NCI-H774 (cell line): ENCODE data around the gene FOXN1.
"Not testable (repeated sequence)": the region's sequence is repeated elsewhere in the genome, so short reads cannot be mapped to it uniquely, and the experiment has no call there.

Experiments used
- DNase-seq: peaks from one replicate; lab custom pipeline; 2025; lab: John Stamatoyannopoulos, UW

The FOXN1 gene, protein sequence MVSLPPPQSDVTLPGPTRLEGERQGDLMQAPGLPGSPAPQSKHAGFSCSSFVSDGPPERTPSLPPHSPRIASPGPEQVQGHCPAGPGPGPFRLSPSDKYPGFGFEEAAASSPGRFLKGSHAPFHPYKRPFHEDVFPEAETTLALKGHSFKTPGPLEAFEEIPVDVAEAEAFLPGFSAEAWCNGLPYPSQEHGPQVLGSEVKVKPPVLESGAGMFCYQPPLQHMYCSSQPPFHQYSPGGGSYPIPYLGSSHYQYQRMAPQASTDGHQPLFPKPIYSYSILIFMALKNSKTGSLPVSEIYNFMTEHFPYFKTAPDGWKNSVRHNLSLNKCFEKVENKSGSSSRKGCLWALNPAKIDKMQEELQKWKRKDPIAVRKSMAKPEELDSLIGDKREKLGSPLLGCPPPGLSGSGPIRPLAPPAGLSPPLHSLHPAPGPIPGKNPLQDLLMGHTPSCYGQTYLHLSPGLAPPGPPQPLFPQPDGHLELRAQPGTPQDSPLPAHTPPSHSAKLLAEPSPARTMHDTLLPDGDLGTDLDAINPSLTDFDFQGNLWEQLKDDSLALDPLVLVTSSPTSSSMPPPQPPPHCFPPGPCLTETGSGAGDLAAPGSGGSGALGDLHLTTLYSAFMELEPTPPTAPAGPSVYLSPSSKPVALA

DNA sequence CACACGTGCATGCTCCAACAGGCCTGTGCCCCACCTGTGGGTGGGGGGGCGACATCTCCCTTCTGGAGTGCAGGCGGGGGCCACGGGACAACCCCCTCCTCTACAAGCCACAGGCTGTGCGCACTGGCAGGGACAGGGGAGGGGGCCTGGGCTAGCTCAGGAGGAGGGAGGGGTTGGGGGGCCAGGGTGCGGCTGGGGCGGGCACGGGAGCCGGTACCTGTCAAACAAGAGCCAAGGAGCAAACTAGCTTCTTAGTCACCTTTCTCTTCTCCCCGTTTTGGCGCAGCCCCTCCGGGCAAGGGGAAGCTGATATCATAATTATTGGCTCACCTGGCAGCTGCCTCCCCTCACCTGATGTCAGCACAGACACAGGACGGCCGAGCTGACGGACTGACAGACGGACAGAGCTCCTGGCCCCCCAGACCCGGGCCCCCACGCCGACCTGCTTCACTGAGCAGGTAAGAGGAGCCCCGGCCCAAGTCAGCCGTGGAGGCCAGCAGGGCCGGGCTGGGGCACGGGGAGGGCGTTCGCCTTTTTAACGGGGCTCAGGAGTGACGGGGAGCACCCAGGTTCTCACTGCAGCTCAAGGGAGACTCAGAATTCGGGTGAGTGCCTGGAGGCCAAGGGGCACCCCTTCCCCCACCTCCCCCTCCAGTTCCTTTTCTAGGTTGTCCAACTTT, at the start of gene FOXN1:
FOXN1 (plus strand) TSS at position 363 of the 680 bp plus-strand sequence. CDS start 17,622 bp downstream, outside the sequence.
- no peak for DNase-seq

DNA sequence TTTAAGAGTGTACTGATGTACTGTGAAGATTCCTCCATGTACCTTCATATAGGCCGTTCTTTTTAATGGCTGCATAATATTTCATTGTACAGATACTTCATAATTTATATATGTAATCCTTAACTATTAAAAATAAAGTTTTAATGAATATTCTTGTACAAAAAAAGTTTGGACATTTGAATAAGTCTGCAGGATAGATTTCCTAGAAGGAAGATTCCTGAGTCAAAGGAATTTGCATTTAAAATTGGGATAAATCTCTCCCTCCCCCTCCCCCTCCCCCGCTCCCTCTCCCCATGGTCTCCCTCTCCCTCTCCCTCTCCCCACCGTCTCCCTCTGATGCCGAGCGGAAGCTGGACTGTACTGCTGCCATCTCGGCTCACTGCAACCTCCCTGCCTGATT, 48.3 kb upstream of the FOXN1 start:
- no peak for DNase-seq

DNA sequence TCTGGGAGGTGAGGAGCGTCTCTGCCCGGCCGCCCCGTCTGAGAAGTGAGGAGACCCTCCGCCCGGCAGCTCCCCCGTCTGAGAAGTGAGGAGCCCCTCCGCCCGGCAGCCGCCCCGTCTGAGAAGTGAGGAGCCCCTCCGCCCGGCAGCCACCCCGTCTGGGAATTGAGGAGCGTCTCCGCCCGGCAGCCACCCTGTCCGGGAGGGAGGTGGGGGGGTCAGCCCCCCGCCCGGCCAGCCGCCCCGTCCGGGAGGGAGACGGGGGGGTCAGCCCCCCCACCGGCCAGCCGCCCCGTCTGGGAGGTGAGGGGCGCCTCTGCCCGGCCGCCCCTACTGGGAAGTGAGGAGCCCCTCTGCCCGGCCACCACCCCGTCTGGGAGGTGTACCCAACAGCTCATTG, 47.3 kb upstream of the FOXN1 start:
- not testable (repeated sequence) for DNase-seq

DNA sequence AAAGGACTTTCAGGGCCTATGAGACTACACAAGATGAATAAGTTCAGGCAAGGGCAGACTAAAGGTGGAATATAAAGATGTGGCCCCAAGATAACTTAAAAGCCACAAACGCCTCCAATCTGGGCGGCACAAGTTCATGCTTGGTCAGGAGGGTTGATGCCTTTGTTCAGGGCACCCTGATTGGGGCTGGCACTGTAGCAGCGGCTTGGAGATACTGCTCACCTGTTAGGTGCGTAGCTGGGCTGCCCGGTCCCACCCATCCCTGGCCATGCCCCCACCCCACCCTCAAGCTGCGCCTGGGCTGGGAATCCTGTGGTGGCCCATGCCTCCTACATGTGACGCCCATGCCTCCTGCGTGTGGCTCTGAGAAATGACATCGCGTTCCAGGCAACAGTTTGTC, 45.2 kb upstream of the FOXN1 start:
- DNase-seq: no peak

DNA sequence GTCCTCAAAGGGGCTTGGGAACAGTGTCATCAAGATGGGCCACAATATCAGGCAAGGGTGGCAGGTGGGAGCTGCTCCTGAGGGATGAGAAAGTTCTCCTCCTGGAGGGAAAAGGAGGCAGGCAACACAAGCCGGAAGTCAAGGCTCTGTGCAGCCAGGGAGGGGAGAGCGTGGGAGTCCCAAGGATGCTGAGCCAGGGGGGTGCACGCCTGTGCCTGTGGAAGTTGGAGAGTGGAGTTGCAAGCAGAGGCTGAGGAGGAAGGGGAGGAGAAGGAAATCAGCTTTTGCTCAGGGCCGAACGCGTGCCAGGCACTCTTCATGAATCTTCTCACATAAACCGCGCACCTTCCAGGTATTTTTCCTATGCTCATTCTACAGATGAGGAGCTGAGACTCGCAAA, 40.1 kb upstream of the FOXN1 start:
- no peak for DNase-seq

DNA sequence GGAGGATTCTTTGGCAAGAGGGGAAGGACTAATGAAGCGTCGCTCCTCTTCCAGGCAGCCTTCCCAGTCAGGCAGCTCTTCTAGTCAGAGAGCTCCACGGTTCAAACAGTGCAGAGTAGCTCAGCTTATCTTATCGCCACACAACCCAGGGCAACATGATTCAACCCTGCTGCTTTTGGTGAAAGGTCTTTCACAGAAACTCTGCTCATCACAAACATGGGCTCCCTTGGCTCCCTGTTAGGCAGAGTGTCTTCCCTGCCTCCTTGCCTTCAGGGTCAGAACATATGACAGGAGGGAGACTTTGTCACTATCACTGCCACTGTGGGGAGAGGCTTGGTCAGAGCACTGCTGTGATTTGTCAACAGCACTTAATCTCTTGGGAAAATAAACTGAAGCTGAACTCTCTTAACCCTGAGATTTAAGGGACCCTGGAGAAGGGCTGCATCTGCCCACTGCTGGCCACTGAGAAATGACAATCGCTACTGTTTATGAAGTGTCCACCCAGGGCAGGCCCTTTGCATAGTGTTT, 39.6 kb upstream of the FOXN1 start:
- no peak for DNase-seq

DNA sequence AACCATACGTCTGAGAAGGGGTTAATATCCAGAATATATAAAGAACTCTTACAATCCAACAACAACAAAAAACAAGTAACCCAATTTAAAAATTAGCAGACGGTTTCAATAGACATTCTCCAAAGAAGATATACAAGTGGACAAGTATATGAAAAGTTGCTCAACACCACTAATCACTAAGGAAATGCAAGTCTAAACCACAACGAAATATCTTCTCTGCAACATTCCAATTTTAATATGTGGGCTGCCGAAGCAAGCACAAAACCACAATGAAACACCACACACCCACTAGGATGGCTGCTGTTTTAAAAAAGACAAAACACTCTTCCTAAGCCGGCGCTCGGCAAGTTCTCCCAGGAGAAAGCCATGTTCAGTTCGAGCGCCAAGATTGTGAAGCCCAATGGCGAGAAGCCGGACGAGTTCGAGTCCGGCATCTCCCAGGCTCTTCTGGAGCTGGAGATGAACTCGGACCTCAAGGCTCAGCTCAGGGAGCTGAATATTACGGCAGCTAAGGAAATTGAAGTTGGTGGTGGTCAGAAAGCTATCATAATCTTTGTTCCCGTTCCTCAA, 38.6 kb upstream of the FOXN1 start:
- no peak for DNase-seq

DNA sequence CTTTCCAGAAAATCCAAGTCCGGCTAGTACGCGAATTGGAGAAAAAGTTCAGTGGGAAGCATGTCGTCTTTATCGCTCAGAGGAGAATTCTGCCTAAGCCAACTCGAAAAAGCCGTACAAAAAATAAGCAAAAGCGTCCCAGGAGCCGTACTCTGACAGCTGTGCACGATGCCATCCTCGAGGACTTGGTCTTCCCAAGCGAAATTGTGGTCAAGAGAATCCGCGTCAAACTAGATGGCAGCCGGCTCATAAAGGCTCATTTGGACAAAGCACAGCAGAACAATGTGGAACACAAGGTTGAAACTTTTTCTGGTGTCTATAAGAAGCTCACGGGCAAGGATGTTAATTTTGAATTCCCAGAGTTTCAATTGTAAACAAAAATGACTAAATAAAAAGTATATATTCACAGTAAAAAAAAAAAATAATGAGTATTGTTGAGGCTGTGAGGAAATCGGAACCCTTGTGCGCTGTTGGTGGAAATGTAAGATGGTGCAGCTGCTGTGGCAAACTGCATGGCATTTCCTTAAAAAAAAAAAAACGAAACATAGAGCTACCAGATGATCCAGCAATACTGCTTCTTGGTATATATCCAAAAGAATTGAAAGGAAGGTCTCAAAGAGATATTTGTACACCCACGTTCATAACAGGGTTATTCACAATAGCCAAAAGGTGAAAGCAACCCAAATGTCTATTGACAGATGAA, 38.0 kb upstream of the FOXN1 start:
- DNase-seq: not testable (repeated sequence)

DNA sequence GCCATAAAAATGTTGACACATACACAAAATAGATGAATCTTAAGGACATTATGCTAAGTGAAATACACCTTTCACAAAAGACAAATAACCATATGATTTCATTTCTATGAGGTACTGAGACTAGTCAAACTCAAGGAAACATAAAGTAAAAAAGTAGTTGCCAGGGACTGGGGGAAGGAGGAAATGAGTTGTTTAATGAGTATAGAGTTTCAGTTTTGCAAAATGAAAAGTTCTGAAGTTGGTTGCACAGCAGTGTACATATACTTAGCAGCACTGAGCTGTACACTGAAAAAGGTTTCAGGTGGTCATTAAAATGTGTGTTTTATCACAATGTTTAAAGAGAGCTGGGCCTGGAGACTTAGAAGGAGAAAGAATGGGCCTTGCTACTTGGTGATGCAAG, 37.4 kb upstream of the FOXN1 start:
- no peak for DNase-seq

DNA sequence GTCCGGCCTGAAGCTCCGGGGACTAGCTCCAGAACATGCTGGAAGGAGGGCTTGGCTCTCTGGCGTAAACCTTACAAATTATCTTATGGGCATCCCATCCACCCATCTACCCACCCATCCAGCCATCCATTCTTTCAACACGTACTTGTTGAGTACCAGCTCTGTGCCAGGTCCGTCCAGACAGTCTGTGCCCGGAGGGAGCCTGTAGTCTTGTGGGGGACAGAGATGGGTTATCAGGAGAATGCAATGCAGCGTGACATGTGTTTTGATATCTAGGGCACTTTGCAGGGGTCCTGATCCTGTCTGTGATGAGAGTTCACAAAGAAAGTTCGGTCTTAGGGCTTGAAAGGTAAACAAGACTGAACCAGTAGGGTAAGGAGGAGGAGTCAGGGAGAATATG, 36.8 kb upstream of the FOXN1 start:
- DNase-seq: no peak

DNA sequence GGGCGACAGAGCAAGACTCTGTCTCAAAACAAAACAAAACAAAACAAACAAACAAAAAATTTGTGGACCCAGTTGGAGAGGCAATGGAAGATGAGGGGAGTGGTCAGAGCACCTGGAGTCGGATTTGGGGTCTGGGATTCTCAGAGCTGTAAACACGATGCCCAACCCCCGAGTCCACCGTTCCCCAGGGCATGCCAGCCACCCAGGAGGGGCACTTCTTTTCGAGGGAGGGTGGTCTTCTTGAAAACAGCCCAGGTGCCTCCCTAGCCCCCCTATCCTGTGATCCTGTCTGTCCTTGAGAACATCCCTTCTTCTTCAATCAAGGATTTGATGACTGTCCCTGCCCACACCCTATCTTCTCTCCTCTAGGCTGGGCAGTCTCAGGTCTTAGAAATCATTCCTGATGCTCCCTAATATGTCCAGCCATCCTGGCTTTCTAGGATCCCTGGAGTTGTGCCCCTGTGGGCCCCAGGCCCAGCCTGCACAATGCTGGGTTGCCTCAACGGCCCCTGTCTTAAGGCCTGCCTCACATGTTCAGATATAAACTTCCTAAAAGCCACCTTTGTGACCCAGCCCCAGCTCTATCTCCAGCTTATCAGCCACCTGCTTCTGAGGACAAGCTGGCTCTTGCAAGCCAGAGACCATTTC, 35.8 kb upstream of the FOXN1 start:
- DNase-seq: no peak

DNA sequence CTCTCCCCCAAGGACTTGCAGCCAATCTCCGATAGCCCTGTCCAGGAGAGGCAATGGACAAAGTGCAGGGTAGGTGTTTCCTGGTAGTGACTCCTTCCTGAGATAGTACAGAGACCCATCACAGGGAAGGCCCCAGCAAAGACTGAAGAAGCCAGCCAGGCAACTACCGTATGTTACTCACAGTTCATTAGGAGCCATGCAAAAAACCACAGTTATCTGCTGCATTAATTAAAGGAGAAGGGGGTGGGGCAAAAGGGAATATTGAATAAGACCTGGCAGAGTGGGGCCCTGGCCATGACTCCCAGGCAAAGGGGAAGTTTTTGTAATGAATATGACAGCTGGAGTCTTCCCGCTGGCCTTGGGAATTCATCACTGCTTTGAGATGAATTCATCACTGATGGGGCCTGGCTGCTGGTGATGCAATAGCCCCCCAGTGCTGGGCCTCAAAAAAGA, 35.2 kb upstream of the FOXN1 start:
- DNase-seq: no peak

DNA sequence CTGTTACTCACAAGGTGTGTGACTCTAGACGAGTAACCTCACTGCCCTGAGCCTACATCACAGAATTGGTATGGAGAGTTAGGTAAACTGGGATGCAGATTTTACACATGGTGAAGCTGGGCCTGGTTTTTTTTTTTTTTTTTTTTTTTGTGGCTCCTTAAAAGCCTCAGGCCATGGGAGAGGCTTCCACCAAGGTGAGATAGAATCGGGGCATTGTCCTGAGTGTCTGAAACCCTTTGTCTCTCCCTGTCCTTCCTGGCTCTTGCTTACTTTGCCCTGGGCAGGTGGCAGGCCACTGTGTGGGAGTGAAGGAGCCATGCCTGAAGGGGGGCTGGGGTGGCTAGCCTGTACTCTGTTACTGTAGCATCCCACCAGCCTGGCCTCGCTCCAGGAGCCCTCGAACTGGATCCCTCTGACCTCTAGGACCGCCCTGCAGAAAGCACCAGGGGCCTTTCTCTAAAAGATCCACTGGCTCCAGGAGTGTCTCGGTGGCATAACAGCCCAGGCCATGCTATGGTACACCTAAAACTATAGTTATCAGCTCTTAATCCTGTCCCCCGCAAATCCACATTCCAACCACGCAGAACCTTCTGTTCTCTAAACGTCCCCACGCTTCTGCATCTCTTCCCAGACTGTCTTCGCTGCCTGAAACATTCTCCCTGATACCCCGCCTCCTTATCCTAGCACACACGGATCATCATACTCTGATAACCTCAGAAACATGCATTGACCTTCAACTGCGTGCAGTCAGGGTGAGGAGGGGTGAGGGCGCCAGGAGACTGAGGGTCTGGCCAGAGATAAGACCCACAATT, 34.4 kb upstream of the FOXN1 start:
- no peak for DNase-seq

DNA sequence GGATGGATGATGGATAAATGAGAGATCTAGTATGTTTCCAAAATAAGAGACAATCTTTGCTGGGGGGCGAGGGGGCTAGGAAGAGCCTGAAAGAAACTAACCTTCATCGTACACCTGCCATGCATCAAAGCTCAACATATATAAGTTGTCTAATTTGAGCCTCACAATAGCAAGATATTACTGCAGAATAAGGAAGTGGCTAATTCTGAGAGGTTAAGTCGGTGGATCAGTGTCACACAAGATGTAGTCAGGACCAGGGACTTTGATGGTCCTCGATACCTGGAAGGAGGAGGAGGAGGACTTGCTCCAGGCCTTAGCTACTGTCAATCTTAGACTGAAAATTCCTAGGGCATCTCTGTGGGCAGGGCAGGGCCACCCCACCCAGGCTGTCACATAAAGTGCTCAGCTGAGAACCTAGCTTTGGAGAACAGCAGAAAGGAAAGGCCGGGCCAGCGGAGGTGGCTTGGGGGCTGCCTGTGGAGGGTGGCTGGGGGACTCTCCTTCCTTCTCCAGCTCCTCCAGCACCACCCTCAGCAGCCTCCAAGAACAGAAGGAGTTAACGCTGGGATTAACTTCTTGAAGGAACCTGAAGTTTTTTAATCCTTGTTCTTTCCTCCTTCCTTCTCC, 33.2 kb upstream of the FOXN1 start:
- DNase-seq: no peak

DNA sequence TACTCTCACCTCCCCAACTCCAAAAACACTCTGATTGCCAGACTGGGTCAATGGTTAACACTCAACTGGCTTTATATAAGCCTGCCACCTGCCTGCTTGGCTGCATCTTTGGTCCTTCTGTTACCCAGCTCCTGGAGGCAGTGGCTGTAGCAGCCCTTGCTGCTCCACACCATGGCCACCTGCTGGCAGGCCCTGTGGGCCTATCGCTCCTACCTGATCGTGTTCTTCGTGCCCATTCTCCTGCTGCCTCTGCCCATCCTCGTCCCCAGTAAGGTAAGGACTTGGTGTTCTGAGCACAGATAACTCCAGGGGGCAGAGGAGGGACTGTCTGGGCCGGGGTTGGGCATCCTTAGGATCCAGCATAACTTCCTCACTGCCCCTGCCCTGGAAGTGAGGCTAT, 32.6 kb upstream of the FOXN1 start, which contains the start of gene SLC13A2:
SLC13A2 (plus strand) TSS at position 103 of the 400 bp plus-strand sequence; CDS start at position 172, 69 bp downstream.
- no peak for DNase-seq

DNA sequence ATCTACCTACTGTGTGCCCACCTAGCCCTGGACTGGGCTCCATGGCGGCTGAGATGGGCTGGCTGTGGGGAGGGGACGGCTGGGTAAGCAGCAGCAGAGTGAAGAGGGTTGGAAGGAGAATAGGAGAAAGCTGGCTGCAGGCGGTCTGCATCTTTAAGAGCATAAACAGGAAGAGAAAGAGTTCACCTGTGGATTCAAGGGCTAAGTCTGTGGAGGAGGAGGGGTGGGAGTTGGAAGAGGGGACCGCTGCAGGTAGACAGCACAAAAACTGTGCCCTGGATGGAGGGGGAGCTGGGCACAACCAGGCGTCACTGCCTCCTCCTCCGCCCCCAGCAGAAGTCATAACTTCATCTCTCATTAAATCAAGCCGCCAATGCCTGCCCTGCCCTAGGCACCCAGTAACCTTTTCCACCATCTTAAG, 32.0 kb upstream of the FOXN1 start:
- DNase-seq: no peak

DNA sequence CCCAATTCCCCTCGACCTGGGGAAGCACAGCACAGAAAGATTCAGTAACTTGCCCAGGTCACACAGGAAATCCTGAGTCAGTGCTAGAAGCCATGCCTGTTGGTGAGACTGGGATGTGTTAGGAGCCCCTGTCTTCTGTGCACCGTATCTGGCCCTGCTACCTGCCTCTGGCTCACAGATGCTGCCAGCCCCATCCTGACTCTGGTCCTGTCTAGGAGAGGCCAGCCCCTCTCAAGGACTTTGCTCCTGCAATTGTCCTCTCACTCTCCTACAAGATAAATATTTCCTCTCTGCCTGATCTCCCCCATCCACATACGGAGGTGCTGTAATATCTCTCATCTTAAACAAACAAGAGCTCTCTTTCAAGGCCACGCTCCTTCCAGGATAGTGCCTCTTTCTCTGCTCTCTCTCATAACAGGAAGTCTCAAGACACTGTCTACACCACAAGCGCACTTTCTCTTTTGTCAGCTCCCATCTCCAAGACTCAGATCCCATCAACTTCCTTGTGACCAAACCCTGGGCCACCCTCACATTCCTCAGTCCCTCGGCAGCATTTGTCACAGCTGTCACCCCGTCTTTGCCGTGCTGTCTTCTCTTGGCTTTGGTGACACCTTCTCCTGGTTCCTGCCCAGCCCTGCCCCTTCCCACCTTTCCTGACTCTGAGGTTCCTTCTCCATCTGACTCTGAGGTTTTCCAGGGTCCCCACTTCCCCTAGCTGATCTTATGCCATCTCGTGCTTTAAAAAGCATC, 30.8 kb upstream of the FOXN1 start:
- no peak for DNase-seq

DNA sequence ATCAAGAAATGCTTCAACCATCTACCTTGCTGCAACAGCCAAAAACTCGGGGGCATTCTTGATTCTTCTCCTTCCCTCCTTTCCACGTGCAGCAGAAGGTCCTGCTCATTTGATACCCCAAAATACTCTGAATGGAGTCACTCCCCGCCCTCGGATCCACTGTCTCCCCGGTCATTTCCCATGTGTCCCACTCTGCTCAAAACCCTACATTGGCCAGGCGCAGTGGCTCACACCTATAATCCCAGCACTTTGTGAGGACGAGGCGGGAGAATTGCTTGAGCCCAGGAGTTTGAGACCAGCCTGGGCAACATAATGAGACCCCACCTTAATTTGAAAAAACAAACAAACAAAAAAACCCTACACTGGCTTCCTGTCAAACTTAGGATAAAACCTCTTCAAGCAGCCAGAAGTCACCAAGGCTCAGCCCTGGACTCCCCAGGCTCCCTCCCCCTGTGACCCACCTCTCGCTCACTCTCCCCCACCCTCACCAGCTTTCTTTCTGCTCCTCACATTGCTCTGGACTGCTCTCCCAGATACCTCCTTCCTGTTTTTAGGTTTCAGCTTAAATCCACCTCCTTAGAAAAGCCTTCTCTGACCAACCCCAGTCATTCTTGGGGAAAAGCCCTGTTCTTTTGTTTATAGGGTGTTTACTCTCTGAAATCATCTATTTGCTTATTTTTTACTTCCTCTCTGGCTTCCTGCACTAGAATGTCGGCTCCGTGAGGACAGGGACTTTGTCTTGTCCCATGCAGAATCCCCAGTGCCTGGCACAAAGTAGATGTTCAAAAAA, 29.9 kb upstream of the FOXN1 start:
- no peak for DNase-seq
